ENCODE data around the gene RTEL1.

- TF ChIP-seq CTCF (IDR thresholded peaks at IDR 0.05) = no peak
- no peak for TF ChIP-seq RCOR1 (IDR thresholded peaks at IDR 0.05; ENCODE audit: low read length)
- TF ChIP-seq MXI1 (IDR thresholded peaks at IDR 0.05; ENCODE audit: low read depth, low read length) = no peak
- TF ChIP-seq MAX (IDR thresholded peaks at IDR 0.05; ENCODE audit: low read depth) = no peak
- TF ChIP-seq GABPA (IDR thresholded peaks at IDR 0.05; ENCODE audit: low read depth) = no peak
Observed at GRCh38 chr20:63701051-63701328, 42.9 kb downstream of the RTEL1 start.

Measured in SK-N-SH (cell line).